ENCODE data around the gene RLN3.

Gene RLN3

GRCh38 chr19:14073925-14074838, 46.2 kb downstream of the RLN3 start:
- DNase-seq (ENCODE audit: insufficient read length, low spot score) (no peak), FAIRE-seq (no peak)
- TF ChIP-seq CTCF (IDR thresholded peaks at IDR 0.05; ENCODE audit: insufficient read depth, missing control alignments) = no peak

- no peak for TF ChIP-seq CTCF (IDR thresholded peaks at IDR 0.05; ENCODE audit: insufficient read depth, missing control alignments)
- no peak for FAIRE-seq
- DNase-seq (ENCODE audit: insufficient read length, low spot score) = no peak
Observed at GRCh38 chr19:14078411-14078810, 50.5 kb downstream of the RLN3 start.

Measured in D721Med (cell line).